GM23248 (cell line): ENCODE measurements around the gene STK17A. TPM values are rescaled to one million over a fixed set of nuclear protein-coding genes. Genes with fewer than 3 reads are reported as not detected.
"Not testable (repeated sequence)": the region's sequence is repeated elsewhere in the genome, so short reads cannot be mapped to it uniquely, and the experiment has no call there.

ENCODE experiments used
- DNase-seq: peaks from one replicate; pipeline ENCODE4 v3.0.0-alpha.2; 2015
- H2AFZ ChIP-seq: fragments of 200-600 bp; sonication (generic); 2 replicates; pipeline ENCODE4 v1.6.1; 2016; ENCODE audit warnings: antibody characterized with exemption
- H3F3A ChIP-seq: fragments of 200-600 bp; sonication (generic); 2 replicates; pipeline ENCODE4 v1.6.1; 2016; ENCODE audit warnings: mild to moderate bottlenecking, antibody characterized with exemption, mixed run types; ENCODE audit not compliant: insufficient read depth
- H3K27ac ChIP-seq: fragments of 200-600 bp; sonication (generic); 2 replicates; pipeline ENCODE4 v1.5.1; 2016; ENCODE audit warnings: mild to moderate bottlenecking
- H3K27me3 ChIP-seq: fragments of 200-600 bp; sonication (generic); replicated peaks from 2 replicates; pipeline ENCODE4 v1.6.1; 2016; ENCODE audit warnings: mild to moderate bottlenecking; ENCODE audit not compliant: insufficient read depth
- H3K36me3 ChIP-seq: fragments of 200-600 bp; sonication (generic); 2 replicates; pipeline ENCODE4 v1.6.1; 2016; ENCODE audit warnings: low read depth, mild to moderate bottlenecking
- H3K4me1 ChIP-seq: fragments of 200-600 bp; sonication (generic); 2 replicates; pipeline ENCODE4 v1.6.1; 2016; ENCODE audit warnings: mild to moderate bottlenecking; ENCODE audit not compliant: insufficient read depth
- H3K4me2 ChIP-seq: fragments of 200-600 bp; sonication (generic); one replicate; pipeline ENCODE4 v1.6.1; 2016; ENCODE audit warnings: mild to moderate bottlenecking; ENCODE audit not compliant: unreplicated experiment
- H3K4me3 ChIP-seq: fragments of 200-600 bp; sonication (generic); 2 replicates; pipeline ENCODE4 v1.5.1; 2016; ENCODE audit warnings: mild to moderate bottlenecking
- H3K79me2 ChIP-seq: fragments of 200-600 bp; sonication (generic); 2 replicates; pipeline ENCODE4 v1.6.1; 2016; ENCODE audit warnings: mild to moderate bottlenecking; ENCODE audit not compliant: insufficient read depth
- H3K9ac ChIP-seq: fragments of 200-600 bp; sonication (generic); 2 replicates; pipeline ENCODE4 v1.6.1; 2016; ENCODE audit warnings: mild to moderate bottlenecking
- H3K9me2 ChIP-seq: fragments of 200-600 bp; sonication (generic); 2 replicates; pipeline ENCODE4 v1.6.1; 2016; ENCODE audit warnings: mixed run types, mild to moderate bottlenecking, moderate library complexity; ENCODE audit not compliant: insufficient read depth
- H3K9me3 ChIP-seq: fragments of 200-600 bp; sonication (generic); one replicate; pipeline ENCODE4 v1.6.1; 2017; ENCODE audit warnings: low read depth
- H4K20me1 ChIP-seq: fragments of 200-600 bp; sonication (generic); 2 replicates; pipeline ENCODE4 v1.6.0; 2016; ENCODE audit not compliant: insufficient read depth
- EZH2 ChIP-seq: fragments of 200-600 bp; sonication (generic); IDR thresholded peaks from 2 replicates; pipeline ENCODE4 v1.6.1; 2018; ENCODE audit warnings: antibody characterized with exemption, mild to moderate bottlenecking; ENCODE audit not compliant: insufficient read depth, poor library complexity, severe bottlenecking
- EZH2phosphoT487 ChIP-seq: fragments of 200-600 bp; sonication (generic); IDR thresholded peaks from 2 replicates; pipeline ENCODE4 v1.6.1; 2018; ENCODE audit warnings: antibody characterized with exemption, moderate library complexity, mild to moderate bottlenecking, low read depth; ENCODE audit not compliant: insufficient read depth
- WGBS, 2 experiments: methylation state at CpG; one replicate each; pipeline ENCODE4 v1.1.6; 2015 to 2017; ENCODE audit warnings: low lambda C conversion rate in 2 of 2, low coverage in 1 of 2; ENCODE audit errors: missing lambda C conversion rate in 2 of 2; 5-methylcytosine and 5-hydroxymethylcytosine counted together
- in situ Hi-C: fragments of 300-500 bp; cut with MboI; formaldehyde crosslinking; loops from 2 replicates; pipeline ENCODE4 v1.15.0; 2020
- polyA plus RNA-seq: library from polyadenylated mRNA; unstranded; fragments of >200 nt; fragmentation: Nextera tagmentation; extraction: Ambion mirVana; gene quantifications from 2 replicates; pipeline ENCODE4 v1.2.1, GENCODE V29; 2016
- total RNA-seq: library from RNA; depleted of rRNA; stranded (reverse); fragments of >200 nt; shearing (Covaris generic); gene quantifications from 2 replicates; pipeline ENCODE4 v1.2.3, GENCODE V29; 2014

STK17A gene
- total and polyA plus RNA-seq, 2 experiments from 2014 or later: 102 to 132 TPM

DNA sequence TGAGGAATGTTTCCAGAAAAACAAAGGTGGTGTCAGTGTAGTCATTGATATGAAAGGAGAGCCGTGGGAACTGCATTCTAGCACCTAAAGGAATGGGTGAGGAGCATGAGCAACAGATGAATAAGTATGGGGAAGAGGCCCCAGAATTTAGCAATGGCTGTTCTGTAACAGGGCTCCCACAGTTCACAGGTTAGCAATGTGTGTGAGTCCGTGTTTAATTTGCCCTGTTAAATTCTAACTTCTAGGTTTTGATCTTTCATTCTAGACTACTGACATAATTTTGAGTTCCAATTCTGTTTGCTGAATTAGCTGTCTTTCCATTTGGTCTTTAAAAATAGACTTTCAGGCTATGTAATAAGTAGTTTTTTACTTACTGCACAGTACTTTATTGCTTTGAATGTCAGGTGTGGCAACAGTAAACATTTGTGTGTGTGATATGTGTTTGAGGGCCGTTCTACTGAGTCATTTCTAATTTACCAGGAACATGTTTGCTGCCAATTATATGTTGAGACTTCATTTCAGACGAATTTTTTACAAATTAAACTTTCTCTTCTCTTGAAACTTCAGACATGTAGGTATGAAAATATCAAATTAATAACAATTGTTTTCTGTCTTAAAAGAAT is 8.8 kb downstream of the STK17A start:
- Histone ChIP-seq H3K27me3 (no peaks in the 10 kb centered on the region), H3K4me2 (peak overlapping the region; percentile 39), H3K9me3 (no peaks in the 10 kb centered on the region), H3K9me2 (no peaks in the 10 kb centered on the region), H3K27ac (peak overlapping the region; percentile 66), H3K4me3 (peak overlapping the region; percentile 7; the same call in 1 of the 2 replicates), H3K4me1 (peaks cover 69% of the 10 kb centered on the region), H3K9ac (peak overlapping the region; percentile 23; the same call in 1 of the 2 replicates), H3F3A (peaks cover 78% of the 10 kb centered on the region), H2AFZ (no peak overlapping the region), H3K79me2 (peaks cover 100% of the 10 kb centered on the region), H4K20me1 (peaks cover 34% of the 10 kb centered on the region), H3K36me3 (peaks cover 15% of the 10 kb centered on the region)
- peak; percentile 73 for DNase-seq
- WGBS, 2 experiments: 37 to 43% methylated on average over 4 of the region's 4 CpGs
- TF ChIP-seq EZH2: no peak
- TF ChIP-seq EZH2phosphoT487: no peak
- in situ Hi-C loops: loop anchor here (25.0 kb wide), 1 partner anchor 246 kb away; no protein-coding TSS in a partner anchor

DNA sequence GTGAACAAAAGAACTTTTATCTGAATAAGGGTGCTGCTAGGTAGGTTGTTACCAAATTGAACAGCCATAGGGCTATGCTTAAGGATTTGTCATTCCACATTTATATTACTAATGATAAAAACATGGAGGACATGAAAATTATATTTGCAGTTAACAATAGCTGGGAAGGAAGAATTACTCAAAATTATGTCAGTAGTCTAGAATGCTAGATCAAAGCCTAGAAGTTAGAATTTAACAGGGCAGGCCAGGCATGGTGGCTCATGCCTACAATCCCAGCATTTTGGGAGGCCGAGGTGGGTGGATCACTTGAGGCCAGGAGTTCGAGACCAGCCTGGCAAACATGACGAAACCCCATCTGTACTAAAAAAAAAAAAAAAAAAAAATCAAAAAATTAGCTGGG is 9.4 kb downstream of the STK17A start:
- peaks cover 100% of the 10 kb centered on the region for H3K79me2 ChIP-seq
- peak overlapping the region; percentile 66 for H3K27ac ChIP-seq
- peaks cover 30% of the 10 kb centered on the region for H4K20me1 ChIP-seq
- H3F3A ChIP-seq: peaks cover 77% of the 10 kb centered on the region
- peak; percentile 39 for DNase-seq
- H3K4me2 ChIP-seq: peak overlapping the region; percentile 39
- no peak overlapping the region for H2AFZ ChIP-seq
- no peaks in the 10 kb centered on the region for H3K9me2 ChIP-seq
- H3K27me3 ChIP-seq: no peaks in the 10 kb centered on the region
- peaks cover 21% of the 10 kb centered on the region for H3K36me3 ChIP-seq
- H3K9me3 ChIP-seq: no peaks in the 10 kb centered on the region
- TF ChIP-seq EZH2phosphoT487 (no peak), EZH2 (no peak)
- H3K4me3 ChIP-seq: peak overlapping the region; percentile 7; the same call in 1 of the 2 replicates
- peaks cover 64% of the 10 kb centered on the region for H3K4me1 ChIP-seq
- 95 to 98% methylated on average over 3 of the region's 3 CpGs for WGBS, 2 experiments
- in situ Hi-C loops: loop anchor here (25.0 kb wide), 1 partner anchor 245 kb away; no protein-coding TSS in a partner anchor
- 0 out of 2 replicates have a peak overlapping the region, but pooled peaks have one; percentile 23 for H3K9ac ChIP-seq

DNA sequence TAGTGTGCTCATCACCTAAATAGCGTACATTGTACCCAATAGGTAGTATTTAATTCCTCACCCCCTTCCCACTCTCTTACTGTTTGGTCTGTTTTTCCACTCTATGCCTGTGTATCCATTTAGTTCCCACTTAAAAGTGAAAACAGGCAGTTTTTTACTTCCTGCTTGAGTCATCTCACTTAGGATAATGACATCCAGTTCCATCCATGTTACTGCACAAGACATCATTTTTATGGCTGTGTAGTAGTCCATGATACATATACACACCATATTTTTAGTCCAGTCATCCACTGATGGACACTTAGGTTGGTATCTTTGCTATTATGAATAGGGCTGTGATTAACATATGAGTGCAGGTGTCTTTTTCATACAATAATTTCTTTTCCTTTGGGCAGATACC is 10.1 kb downstream of the STK17A start:
- in situ Hi-C loops: loop anchor here (25.0 kb wide), 1 partner anchor 244 kb away; no protein-coding TSS in a partner anchor

DNA sequence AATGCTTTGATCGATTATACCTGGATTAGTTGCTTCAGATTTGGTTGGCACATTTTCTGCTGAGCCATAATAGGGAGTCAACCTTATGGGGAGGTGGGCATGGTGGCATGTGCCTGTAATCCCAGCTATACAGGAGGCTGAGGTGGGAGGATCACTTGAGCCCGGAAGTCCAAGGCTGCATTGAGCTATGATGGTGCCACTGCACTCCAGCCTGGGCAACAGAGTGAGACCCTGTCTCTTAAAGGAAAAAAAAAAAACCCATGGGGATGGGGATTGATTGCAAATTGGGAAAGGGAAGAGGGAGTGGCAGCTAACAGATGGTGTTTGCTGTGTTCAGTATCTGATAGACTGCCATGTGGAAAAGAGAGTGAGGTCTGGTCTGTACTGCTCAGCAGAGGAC is 11.1 kb downstream of the STK17A start:
- no peaks in the 10 kb centered on the region for H3K27me3 ChIP-seq
- TF ChIP-seq EZH2phosphoT487: no peak
- no peak for TF ChIP-seq EZH2
- no peak overlapping the region for H3K4me2 ChIP-seq
- H3K9ac ChIP-seq: no peak overlapping the region
- H3K9me2 ChIP-seq: no peaks in the 10 kb centered on the region
- peaks cover 61% of the 10 kb centered on the region for H3F3A ChIP-seq
- DNase-seq: no peak
- peaks cover 30% of the 10 kb centered on the region for H4K20me1 ChIP-seq
- H3K9me3 ChIP-seq: no peaks in the 10 kb centered on the region
- H3K36me3 ChIP-seq: peaks cover 35% of the 10 kb centered on the region
- WGBS, 2 experiments: 94 to 99% methylated on average over 2 of the region's 2 CpGs
- in situ Hi-C loops: loop anchor here (25.0 kb wide), 1 partner anchor 243 kb away; no protein-coding TSS in a partner anchor
- H3K4me3 ChIP-seq: no peak overlapping the region
- H3K4me1 ChIP-seq: peaks cover 47% of the 10 kb centered on the region
- no peak overlapping the region for H3K27ac ChIP-seq
- no peak overlapping the region for H2AFZ ChIP-seq
- peaks cover 100% of the 10 kb centered on the region for H3K79me2 ChIP-seq

More for the DNA sequence above, 10.1 kb downstream of the STK17A start:
- DNase-seq: peak; percentile 43
- H2AFZ ChIP-seq: no peak overlapping the region
- H3K79me2 ChIP-seq: peaks cover 100% of the 10 kb centered on the region
- no peaks in the 10 kb centered on the region for H3K9me3 ChIP-seq
- H3K36me3 ChIP-seq: peaks cover 25% of the 10 kb centered on the region
- H3K9ac ChIP-seq: no peak overlapping the region
- no peak overlapping the region for H3K4me3 ChIP-seq
- no peaks in the 10 kb centered on the region for H3K9me2 ChIP-seq
- peaks cover 71% of the 10 kb centered on the region for H3F3A ChIP-seq
- H3K27me3 ChIP-seq: no peaks in the 10 kb centered on the region
- H3K4me1 ChIP-seq: peaks cover 58% of the 10 kb centered on the region
- TF ChIP-seq EZH2: no peak
- no peak for TF ChIP-seq EZH2phosphoT487
- peaks cover 29% of the 10 kb centered on the region for H4K20me1 ChIP-seq
- no peak overlapping the region for H3K4me2 ChIP-seq
- peak overlapping the region; percentile 66 for H3K27ac ChIP-seq
- 96 to 100% methylated on average over 1 of the region's 1 CpG for WGBS, 2 experiments

DNA sequence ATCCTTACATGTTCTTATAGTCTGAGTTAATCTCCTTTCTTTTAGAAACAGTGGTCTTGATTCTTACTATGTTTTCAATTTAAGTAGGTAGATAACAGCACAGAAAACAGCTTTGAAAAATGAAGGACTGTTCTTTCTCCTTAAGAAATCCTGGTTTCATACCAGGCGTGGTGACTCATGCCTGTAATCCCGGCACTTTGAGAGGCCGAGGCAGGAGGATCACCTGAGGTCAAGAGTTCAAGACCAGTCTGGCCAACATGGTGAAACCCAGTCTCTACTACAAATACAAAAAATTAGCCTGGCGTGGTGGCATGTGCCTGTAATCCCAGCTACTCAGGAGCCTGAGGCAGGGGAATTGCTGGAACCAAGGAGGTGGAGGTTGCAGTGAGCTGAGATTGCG is 13.5 kb downstream of the STK17A start:
- H3K9me3 ChIP-seq, H2AFZ ChIP-seq, H3K4me2 ChIP-seq, H3K9ac ChIP-seq, H3K27me3 ChIP-seq, H3K4me3 ChIP-seq, DNase-seq, H3K9me2 ChIP-seq: not testable (repeated sequence)
- Histone ChIP-seq H3K4me1 (peaks cover 26% of the 10 kb centered on the region), H3F3A (peaks cover 58% of the 10 kb centered on the region), H4K20me1 (peaks cover 24% of the 10 kb centered on the region), H3K27ac (0 out of 2 replicates have a peak overlapping the region, but pooled peaks have one; percentile 6), H3K79me2 (peaks cover 100% of the 10 kb centered on the region), H3K36me3 (peaks cover 50% of the 10 kb centered on the region)
- 62 to 66% methylated on average over 5 of the region's 5 CpGs for WGBS, 2 experiments
- in situ Hi-C loops: loop anchor here (25.0 kb wide), 1 partner anchor 241 kb away; no protein-coding TSS in a partner anchor
